WTC11 (cell line): Measurements from ENCODE around the gene SPINK6.

Source experiments
- CTCF ChIP-seq: fragments of 200-600 bp; IDR thresholded peaks from 2 replicates; pipeline ENCODE4 v1.8.0; 2022; ENCODE audit warnings: antibody characterized with exemption
- HMGXB4 ChIP-seq: sonication (generic); formaldehyde crosslinking; IDR thresholded peaks from 2 replicates; pipeline ENCODE4 v1.8.1; 2023; ENCODE audit warnings: mild to moderate bottlenecking, moderate library complexity, missing genetic modification reagents
- NFYB ChIP-seq: sonication (generic); formaldehyde crosslinking; conservative IDR thresholded peaks from 2 replicates; pipeline ENCODE4 v1.8.0; 2022; ENCODE audit warnings: low read depth, missing genetic modification reagents
- RELA ChIP-seq: sonication (generic); formaldehyde crosslinking; IDR thresholded peaks from 2 replicates; pipeline ENCODE4 v1.8.1; 2022; ENCODE audit warnings: missing genetic modification reagents, mild to moderate bottlenecking, borderline replicate concordance
- TEAD4 ChIP-seq: sonication (generic); formaldehyde crosslinking; IDR thresholded peaks from 2 replicates; pipeline ENCODE4 v1.8.0; 2022; ENCODE audit warnings: mild to moderate bottlenecking, missing genetic modification reagents
- ZNF512 ChIP-seq: sonication (generic); formaldehyde crosslinking; IDR thresholded peaks from 2 replicates; pipeline ENCODE4 v1.8.1; 2022; ENCODE audit warnings: missing genetic modification reagents, borderline replicate concordance
- TF ChIP-seq, protein P1 (sequence below): sonication (generic); formaldehyde crosslinking; conservative IDR thresholded peaks from 2 replicates; pipeline ENCODE4 v1.8.1; 2022; ENCODE audit warnings: mild to moderate bottlenecking, missing genetic modification reagents

GRCh38 chr5:148259288-148259687, 56.4 kb downstream of the SPINK6 start:
- TF ChIP-seq CTCF (no peak), RELA (CRISPR knock-in tag) (no peak), TEAD4 (no peak), ZNF512 (CRISPR knock-in tag) (no peak), NFYB (CRISPR knock-in tag) (no peak), HMGXB4 (CRISPR knock-in tag) (no peak)
- TF ChIP-seq, protein P1, sequence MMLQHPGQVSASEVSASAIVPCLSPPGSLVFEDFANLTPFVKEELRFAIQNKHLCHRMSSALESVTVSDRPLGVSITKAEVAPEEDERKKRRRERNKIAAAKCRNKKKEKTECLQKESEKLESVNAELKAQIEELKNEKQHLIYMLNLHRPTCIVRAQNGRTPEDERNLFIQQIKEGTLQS (CRISPR knock-in tag): no peak
